K562 (cell line): Measurements from ENCODE around the gene TAC3. TPM values are rescaled to one million over a fixed set of nuclear protein-coding genes. Genes with fewer than 3 reads are reported as not detected.

Source experiments
- ARHGAP35 ChIP-seq: fragments of 450-650 bp; IDR thresholded peaks from 2 replicates; pipeline ENCODE4 v1.6.1; 2018; ENCODE audit not compliant: partially characterized antibody
- KAT7 ChIP-seq: sonication (generic); formaldehyde crosslinking; IDR thresholded peaks from 2 replicates; pipeline ENCODE4 v1.8.0; 2022; ENCODE audit warnings: missing genetic modification reagents, mild to moderate bottlenecking, borderline replicate concordance
- MBD2 ChIP-seq: sonication (generic); IDR thresholded peaks from 2 replicates; pipeline ENCODE4 v1.6.1; 2016; ENCODE audit warnings: low read depth, borderline replicate concordance
- PML ChIP-seq: IDR thresholded peaks from 2 replicates; pipeline ENCODE4 v1.6.1; 2012; ENCODE audit warnings: low read length, inconsistent platforms
- RBM17 ChIP-seq: fragments of 200-400 bp; formaldehyde crosslinking; IDR thresholded peaks from 2 replicates; pipeline ENCODE4 v1.6.1; 2017; ENCODE audit warnings: low read depth, mild to moderate bottlenecking, low read length, borderline replicate concordance
- RBM22 ChIP-seq: fragments of 200-400 bp; formaldehyde crosslinking; IDR thresholded peaks from 2 replicates; pipeline ENCODE4 v1.6.1; 2018; ENCODE audit warnings: low read length, low read depth; ENCODE audit not compliant: poor library complexity, severe bottlenecking
- RNF219 ChIP-seq: fragments of 250-450 bp; sonication (Bioruptor Pico); IDR thresholded peaks from 2 replicates; pipeline ENCODE4 v1.5.0; 2022; ENCODE audit warnings: mild to moderate bottlenecking
- TEAD2 ChIP-seq: fragments of 450-650 bp; IDR thresholded peaks from 2 replicates; pipeline ENCODE4 v1.6.1; 2016; ENCODE audit warnings: missing genetic modification characterization, control low read depth, missing compliant biosample characterization
- TRIM28 ChIP-seq: fragments of 450-650 bp; IDR thresholded peaks from 2 replicates; pipeline ENCODE4 v1.6.1; 2017
- ZBED1 ChIP-seq: IDR thresholded peaks from 2 replicates; pipeline ENCODE4 v1.6.1; 2014
- ZFX ChIP-seq: sonication (generic); formaldehyde crosslinking; IDR thresholded peaks from 2 replicates; pipeline ENCODE4 v1.8.0; 2022; ENCODE audit warnings: mild to moderate bottlenecking, missing genetic modification reagents, moderate library complexity
- ZMIZ1 ChIP-seq, 2 experiments: fragments of 150-350 bp in 1 of 2; IDR thresholded peaks; 2 replicates each; pipeline ENCODE4 v1.6.1; 2012 to 2016; ENCODE audit warnings: low read depth in 2 of 2, low read length in 2 of 2, mild to moderate bottlenecking in 1 of 2, moderate library complexity in 1 of 2
- ZNF140 ChIP-seq: fragments of 250-450 bp; sonication (Bioruptor Pico); IDR thresholded peaks from 2 replicates; pipeline ENCODE4 v1.8.0; 2021; ENCODE audit warnings: moderate library complexity, mild to moderate bottlenecking, inconsistent platforms
- ZNF699 ChIP-seq: fragments of 250-450 bp; sonication (Bioruptor Pico); IDR thresholded peaks from 2 replicates; pipeline ENCODE4 v1.8.0; 2021; ENCODE audit warnings: mild to moderate bottlenecking, moderate library complexity; ENCODE audit not compliant: insufficient replicate concordance
- polyA plus RNA-seq, 8 experiments: library from polyadenylated mRNA; depleted of rRNA in 4 of 8; stranded (reverse) in 5 of 8; unstranded in 3 of 8; fragments of >200 nt; fragmentation: Nextera tagmentation in 2 of 8; fragmentation: Illumina TruSeq in 1 of 8; extraction: Ambion mirVana in 2 of 8; extraction: Trizol in 1 of 8; gene quantifications; 2 replicates each; pipeline versions ENCODE4 v1.2.1 to v1.2.3, GENCODE V29; 2011 to 2014; ENCODE audit warnings: inconsistent platforms in 1 of 8, missing spikeins in 1 of 8
- total RNA-seq, 7 experiments: library from RNA; depleted of rRNA in 6 of 7; stranded (reverse); fragments of >200 nt in 6 of 7; fragmentation: Illumina TruSeq in 2 of 7; extraction: Trizol in 2 of 7; gene quantifications; 2 replicates each; pipeline versions ENCODE4 v1.2.1 to v1.2.3, GENCODE V29; 2011 to 2021; ENCODE audit warnings: low replicate concordance in 1 of 7
- TF ChIP-seq, protein P1 (sequence below): fragments of 450-650 bp; formaldehyde crosslinking; IDR thresholded peaks from 2 replicates; pipeline ENCODE4 v1.4.0; 2022; ENCODE audit warnings: mild to moderate bottlenecking, moderate library complexity
- TF ChIP-seq, protein P2 (sequence below), 2 experiments: IDR thresholded peaks; 2 replicates each; pipeline ENCODE4 v1.6.1; 2011; ENCODE audit warnings: borderline replicate concordance in 1 of 2, control low read depth in 1 of 2, low read depth in 1 of 2, low read length in 1 of 2, mild to moderate bottlenecking in 1 of 2, mixed read lengths in 1 of 2, moderate library complexity in 1 of 2; ENCODE audit not compliant: insufficient read depth in 1 of 2, insufficient read length in 1 of 2, poor library complexity in 1 of 2, severe bottlenecking in 1 of 2; ENCODE audit errors: extremely low read depth in 1 of 2
- TF ChIP-seq, protein P3 (sequence below), 2 experiments: fragments of 450-650 bp; IDR thresholded peaks; 2 replicates each; pipeline ENCODE4 v1.6.1; 2016

The TAC3 gene
- total and polyA plus RNA-seq, 9 of the 15 experiments (the other 6 are each of a cell fraction or from before 2014, with no cell fraction given) = 0.29 to 2.8 (median 1.4) TPM

GRCh38 chr12:57039016-57039798 lies 22.9 kb upstream of the TAC3 start (continued):
- TF ChIP-seq RNF219 (CRISPR knock-in tag) (no peak), RBM22 (no peak), TRIM28 (no peak), MBD2 (no peak), ZNF699 (CRISPR knock-in tag) (no peak), TEAD2 (no peak), ZBED1 (no peak), ARHGAP35 (no peak), KAT7 (CRISPR knock-in tag) (no peak), PML (peak; percentile 87), ZNF140 (no peak), ZMIZ1 (IDR thresholded peaks at IDR 0.05; ENCODE audit: low read depth in 2 of 2, low read length in 2 of 2) (peak in 1 of 2 experiments; percentile 58; a peak in 1 of 4 replicates), RBM17 (no peak), ZFX (no peak)
- TF ChIP-seq, protein P1, sequence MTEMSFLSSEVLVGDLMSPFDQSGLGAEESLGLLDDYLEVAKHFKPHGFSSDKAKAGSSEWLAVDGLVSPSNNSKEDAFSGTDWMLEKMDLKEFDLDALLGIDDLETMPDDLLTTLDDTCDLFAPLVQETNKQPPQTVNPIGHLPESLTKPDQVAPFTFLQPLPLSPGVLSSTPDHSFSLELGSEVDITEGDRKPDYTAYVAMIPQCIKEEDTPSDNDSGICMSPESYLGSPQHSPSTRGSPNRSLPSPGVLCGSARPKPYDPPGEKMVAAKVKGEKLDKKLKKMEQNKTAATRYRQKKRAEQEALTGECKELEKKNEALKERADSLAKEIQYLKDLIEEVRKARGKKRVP (CRISPR knock-in tag) = no peak
- TF ChIP-seq, protein P2, sequence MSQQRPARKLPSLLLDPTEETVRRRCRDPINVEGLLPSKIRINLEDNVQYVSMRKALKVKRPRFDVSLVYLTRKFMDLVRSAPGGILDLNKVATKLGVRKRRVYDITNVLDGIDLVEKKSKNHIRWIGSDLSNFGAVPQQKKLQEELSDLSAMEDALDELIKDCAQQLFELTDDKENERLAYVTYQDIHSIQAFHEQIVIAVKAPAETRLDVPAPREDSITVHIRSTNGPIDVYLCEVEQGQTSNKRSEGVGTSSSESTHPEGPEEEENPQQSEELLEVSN (IDR thresholded peaks at IDR 0.05; ENCODE audit: borderline replicate concordance in 1 of 2, extremely low read depth in 1 of 2, insufficient read depth in 1 of 2, insufficient read length in 1 of 2, low read depth in 1 of 2, low read length in 1 of 2, poor library complexity in 1 of 2, severe bottlenecking in 1 of 2) = no peak
- TF ChIP-seq, protein P3, sequence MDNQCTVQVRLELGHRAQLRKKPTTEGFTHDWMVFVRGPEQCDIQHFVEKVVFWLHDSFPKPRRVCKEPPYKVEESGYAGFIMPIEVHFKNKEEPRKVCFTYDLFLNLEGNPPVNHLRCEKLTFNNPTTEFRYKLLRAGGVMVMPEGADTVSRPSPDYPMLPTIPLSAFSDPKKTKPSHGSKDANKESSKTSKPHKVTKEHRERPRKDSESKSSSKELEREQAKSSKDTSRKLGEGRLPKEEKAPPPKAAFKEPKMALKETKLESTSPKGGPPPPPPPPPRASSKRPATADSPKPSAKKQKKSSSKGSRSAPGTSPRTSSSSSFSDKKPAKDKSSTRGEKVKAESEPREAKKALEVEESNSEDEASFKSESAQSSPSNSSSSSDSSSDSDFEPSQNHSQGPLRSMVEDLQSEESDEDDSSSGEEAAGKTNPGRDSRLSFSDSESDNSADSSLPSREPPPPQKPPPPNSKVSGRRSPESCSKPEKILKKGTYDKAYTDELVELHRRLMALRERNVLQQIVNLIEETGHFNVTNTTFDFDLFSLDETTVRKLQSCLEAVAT (IDR thresholded peaks at IDR 0.05) = no peak
